LNCAP (cell line): ENCODE results near the gene KCNK17.

Experiments used
- TF ChIP-seq, protein P1 (sequence below): fragments of 450-650 bp; IDR thresholded peaks from 2 replicates; pipeline ENCODE4 v1.5.1; 2017; ENCODE audit warnings: mild to moderate bottlenecking

KCNK17 gene

GRCh38 chr6:39296745-39297640, 17.2 kb downstream of the KCNK17 start:
- TF ChIP-seq, protein P1, sequence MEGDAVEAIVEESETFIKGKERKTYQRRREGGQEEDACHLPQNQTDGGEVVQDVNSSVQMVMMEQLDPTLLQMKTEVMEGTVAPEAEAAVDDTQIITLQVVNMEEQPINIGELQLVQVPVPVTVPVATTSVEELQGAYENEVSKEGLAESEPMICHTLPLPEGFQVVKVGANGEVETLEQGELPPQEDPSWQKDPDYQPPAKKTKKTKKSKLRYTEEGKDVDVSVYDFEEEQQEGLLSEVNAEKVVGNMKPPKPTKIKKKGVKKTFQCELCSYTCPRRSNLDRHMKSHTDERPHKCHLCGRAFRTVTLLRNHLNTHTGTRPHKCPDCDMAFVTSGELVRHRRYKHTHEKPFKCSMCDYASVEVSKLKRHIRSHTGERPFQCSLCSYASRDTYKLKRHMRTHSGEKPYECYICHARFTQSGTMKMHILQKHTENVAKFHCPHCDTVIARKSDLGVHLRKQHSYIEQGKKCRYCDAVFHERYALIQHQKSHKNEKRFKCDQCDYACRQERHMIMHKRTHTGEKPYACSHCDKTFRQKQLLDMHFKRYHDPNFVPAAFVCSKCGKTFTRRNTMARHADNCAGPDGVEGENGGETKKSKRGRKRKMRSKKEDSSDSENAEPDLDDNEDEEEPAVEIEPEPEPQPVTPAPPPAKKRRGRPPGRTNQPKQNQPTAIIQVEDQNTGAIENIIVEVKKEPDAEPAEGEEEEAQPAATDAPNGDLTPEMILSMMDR = no peak

- TF ChIP-seq, protein P1 = no peak
These were observed 18.6 kb downstream of the KCNK17 start for GRCh38 chr6:39295611-39296011.

- TF ChIP-seq, protein P1 = no peak
These were observed 19.3 kb downstream of the KCNK17 start for GRCh38 chr6:39294899-39295298.

DNA sequence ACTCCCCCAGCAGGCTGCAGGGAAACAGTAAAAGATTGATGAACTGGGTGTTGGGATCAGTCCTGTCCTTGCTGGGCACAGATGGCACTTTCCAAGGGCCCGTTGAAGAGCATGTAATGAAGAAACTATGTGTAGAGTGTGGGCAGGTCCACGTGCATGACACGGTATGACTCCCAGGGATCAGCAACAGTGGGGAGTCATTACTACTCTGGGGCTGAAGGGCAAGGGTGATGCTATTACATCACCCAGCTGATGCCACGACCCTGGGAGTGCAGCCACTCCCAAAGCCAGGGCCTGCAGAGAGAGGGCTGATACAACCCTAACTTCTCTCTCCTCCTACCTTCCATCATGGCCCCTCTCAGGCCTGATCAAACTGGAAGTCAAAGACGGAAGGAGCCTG, 20.1 kb downstream of the KCNK17 start:
- TF ChIP-seq, protein P1 = no peak

GRCh38 chr6:39292637-39293036, 21.6 kb downstream of the KCNK17 start:
- TF ChIP-seq, protein P1 = no peak

DNA sequence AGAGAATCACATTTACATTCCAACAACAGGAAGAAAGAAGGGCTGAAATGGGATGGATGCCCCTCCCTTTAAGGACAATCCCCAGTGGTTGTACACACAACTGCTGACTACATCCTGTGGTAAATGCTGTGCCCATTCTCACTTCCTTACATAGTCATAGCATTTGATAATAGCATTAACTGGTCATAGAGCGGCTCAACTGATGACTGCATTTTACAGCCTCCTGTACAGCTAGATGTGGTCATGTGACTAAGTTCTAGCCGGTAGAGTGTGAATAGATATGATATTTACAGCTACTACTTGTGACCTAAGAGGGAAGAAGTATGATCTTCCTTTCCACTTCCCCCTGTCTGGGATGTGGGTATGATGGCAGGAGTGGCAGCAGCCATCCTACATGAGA, 24.7 kb downstream of the KCNK17 start:
- TF ChIP-seq, protein P1 = no peak

GRCh38 chr6:39287601-39288000, 26.6 kb downstream of the KCNK17 start:
- TF ChIP-seq, protein P1 = no peak
